HUES48 (cell line): ENCODE measurements around the gene ACIN1.

Experiments
- H3K27ac ChIP-seq: one replicate; pipeline ENCODE4 v1.7.0; 2013; ENCODE audit warnings: low read depth, low read length, inconsistent platforms
- H3K27me3 ChIP-seq: 2 replicates; pipeline ENCODE4 v1.6.1; 2013; ENCODE audit warnings: mild to moderate bottlenecking, low read length; ENCODE audit not compliant: control insufficient read depth, insufficient read depth
- H3K36me3 ChIP-seq: 2 replicates; pipeline ENCODE4 v1.6.1; 2013; ENCODE audit warnings: low read length; ENCODE audit not compliant: control insufficient read depth, insufficient read depth
- H3K4me1 ChIP-seq: 2 replicates; pipeline ENCODE4 v1.6.1; 2013; ENCODE audit warnings: mild to moderate bottlenecking, low read length; ENCODE audit not compliant: control insufficient read depth, insufficient read depth
- H3K4me3 ChIP-seq: 2 replicates; pipeline ENCODE4 v1.5.1; 2013; ENCODE audit warnings: mild to moderate bottlenecking, low read depth, low read length
- H3K9ac ChIP-seq: 2 replicates; pipeline ENCODE4 v1.6.1; 2013; ENCODE audit warnings: mild to moderate bottlenecking, low read depth, low read length, moderate library complexity
- H3K9me3 ChIP-seq: 2 replicates; pipeline ENCODE4 v1.6.1; 2013; ENCODE audit warnings: low read length; ENCODE audit not compliant: control insufficient read depth, insufficient read depth

ACIN1 gene

GRCh38 chr14:23054000-23054811 is 40.7 kb downstream of the ACIN1 start:
- Histone ChIP-seq H3K9ac (no peak overlapping the region), H3K9me3 (no peaks in the 10 kb centered on the region), H3K4me3 (no peak overlapping the region), H3K27me3 (peaks cover 9% of the 10 kb centered on the region; the same call in 1 of the 2 replicates), H3K4me1 (peaks cover 11% of the 10 kb centered on the region), H3K36me3 (peaks cover 25% of the 10 kb centered on the region), H3K27ac (no peak overlapping the region)

- Histone ChIP-seq H3K4me3 (no peak overlapping the region), H3K4me1 (peaks cover 11% of the 10 kb centered on the region)
Measured at GRCh38 chr14:23053426-23053825, 41.5 kb downstream of the ACIN1 start.

GRCh38 chr14:23052671-23053070 is 42.3 kb downstream of the ACIN1 start:
- Histone ChIP-seq H3K4me3 (no peak overlapping the region), H3K27ac (no peak overlapping the region), H3K9ac (no peak overlapping the region), H3K36me3 (peaks cover 18% of the 10 kb centered on the region), H3K9me3 (no peaks in the 10 kb centered on the region), H3K4me1 (peaks cover 11% of the 10 kb centered on the region), H3K27me3 (peaks cover 9% of the 10 kb centered on the region; the same call in 1 of the 2 replicates)

More at GRCh38 chr14:23053426-23053825, 41.5 kb downstream of the ACIN1 start:
- no peak overlapping the region for H3K27ac ChIP-seq
- H3K36me3 ChIP-seq: peaks cover 18% of the 10 kb centered on the region
- peaks cover 9% of the 10 kb centered on the region; the same call in 1 of the 2 replicates for H3K27me3 ChIP-seq
- H3K9ac ChIP-seq: no peak overlapping the region
- no peaks in the 10 kb centered on the region for H3K9me3 ChIP-seq

- no peak overlapping the region for H3K4me3 ChIP-seq
- H3K27me3 ChIP-seq: peaks cover 9% of the 10 kb centered on the region; the same call in 1 of the 2 replicates
- H3K9me3 ChIP-seq: no peaks in the 10 kb centered on the region
- H3K9ac ChIP-seq: no peak overlapping the region
- H3K36me3 ChIP-seq: peaks cover 18% of the 10 kb centered on the region
- peaks cover 11% of the 10 kb centered on the region for H3K4me1 ChIP-seq
- no peak overlapping the region for H3K27ac ChIP-seq
Measured at GRCh38 chr14:23052182-23052623, 42.7 kb downstream of the ACIN1 start.

- Histone ChIP-seq H3K9ac (no peak overlapping the region), H3K27me3 (0 out of 2 replicates have a peak, but pooled peaks cover 2% of the 10 kb centered on the region), H3K36me3 (peaks cover 18% of the 10 kb centered on the region), H3K4me1 (peaks cover 7% of the 10 kb centered on the region), H3K9me3 (no peaks in the 10 kb centered on the region), H3K27ac (no peak overlapping the region), H3K4me3 (no peak overlapping the region)
Measured at GRCh38 chr14:23051141-23052057, 43.5 kb downstream of the ACIN1 start.

GRCh38 chr14:23049011-23049410 is 45.9 kb downstream of the ACIN1 start:
- no peak overlapping the region for H3K27ac ChIP-seq
- H3K4me1 ChIP-seq: no peaks in the 10 kb centered on the region
- H3K36me3 ChIP-seq: peaks cover 17% of the 10 kb centered on the region
- no peak overlapping the region for H3K9ac ChIP-seq
- H3K9me3 ChIP-seq: no peaks in the 10 kb centered on the region
- H3K4me3 ChIP-seq: no peak overlapping the region
- H3K27me3 ChIP-seq: no peaks in the 10 kb centered on the region

- no peak overlapping the region for H3K4me3 ChIP-seq
- H3K27ac ChIP-seq: no peak overlapping the region
- H3K36me3 ChIP-seq: peaks cover 8% of the 10 kb centered on the region
- H3K9ac ChIP-seq: no peak overlapping the region
- no peaks in the 10 kb centered on the region for H3K27me3 ChIP-seq
- H3K9me3 ChIP-seq: no peaks in the 10 kb centered on the region
- no peaks in the 10 kb centered on the region for H3K4me1 ChIP-seq
Measured at GRCh38 chr14:23047751-23048693, 46.9 kb downstream of the ACIN1 start.

GRCh38 chr14:23047034-23047634 is 47.8 kb downstream of the ACIN1 start:
- H3K27ac ChIP-seq: no peak overlapping the region
- no peak overlapping the region for H3K9ac ChIP-seq
- peaks cover 5% of the 10 kb centered on the region for H3K36me3 ChIP-seq
- H3K4me3 ChIP-seq: no peak overlapping the region
- no peaks in the 10 kb centered on the region for H3K9me3 ChIP-seq
- no peaks in the 10 kb centered on the region for H3K4me1 ChIP-seq
- no peaks in the 10 kb centered on the region for H3K27me3 ChIP-seq

GRCh38 chr14:23045419-23046357 is 49.2 kb downstream of the ACIN1 start:
- Histone ChIP-seq H3K36me3 (peaks cover 5% of the 10 kb centered on the region), H3K4me1 (no peaks in the 10 kb centered on the region)

More at GRCh38 chr14:23045419-23046357, 49.2 kb downstream of the ACIN1 start:
- Histone ChIP-seq H3K9me3 (no peaks in the 10 kb centered on the region), H3K9ac (no peak overlapping the region), H3K27me3 (no peaks in the 10 kb centered on the region), H3K27ac (no peak overlapping the region), H3K4me3 (no peak overlapping the region)
